ENCODE results near the gene MREG. TPM values are rescaled to one million over a fixed set of nuclear protein-coding genes. Genes with fewer than 3 reads are reported as not detected.

MREG gene
- total RNA-seq, 4 donors from 2014 or later = 37.0 to 71.2 (median 40.5) TPM

DNA sequence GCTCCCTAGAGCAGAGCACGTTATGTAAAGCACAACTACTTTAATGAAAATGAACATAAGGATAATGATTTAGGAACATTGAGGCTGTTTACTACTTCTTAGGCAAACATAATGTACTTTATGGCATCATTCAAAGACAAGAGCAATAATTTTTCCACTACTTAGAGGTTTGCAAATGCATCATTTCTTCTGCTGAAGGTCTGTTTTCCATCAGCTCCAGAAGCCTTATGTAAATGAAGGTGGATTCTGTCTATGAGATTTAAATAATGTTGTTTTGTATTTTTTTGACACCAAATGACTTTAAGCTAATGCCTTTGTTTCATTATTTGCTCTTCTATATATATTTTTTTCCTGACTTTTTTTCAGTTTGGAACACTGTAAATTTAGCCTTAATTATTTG is 28.1 kb downstream of the MREG start:
- no peaks in the 10 kb centered on the region for H3K9me3 ChIP-seq
- H3K4me1 ChIP-seq = peaks cover 0 to 36% (median 6%) of the 10 kb centered on the region in 3 donors
- peaks cover 0 to 28% (median 0%) of the 10 kb centered on the region in 3 donors for H3K36me3 ChIP-seq
- intact Hi-C loops (cut with DNase I) = no loop called here
- 85 to 87% methylated on average over 1 of the region's 1 CpG for WGBS, 2 donors
- no peak for TF ChIP-seq POLR2A (IDR thresholded peaks at IDR 0.05)
- TF ChIP-seq, protein P1, sequence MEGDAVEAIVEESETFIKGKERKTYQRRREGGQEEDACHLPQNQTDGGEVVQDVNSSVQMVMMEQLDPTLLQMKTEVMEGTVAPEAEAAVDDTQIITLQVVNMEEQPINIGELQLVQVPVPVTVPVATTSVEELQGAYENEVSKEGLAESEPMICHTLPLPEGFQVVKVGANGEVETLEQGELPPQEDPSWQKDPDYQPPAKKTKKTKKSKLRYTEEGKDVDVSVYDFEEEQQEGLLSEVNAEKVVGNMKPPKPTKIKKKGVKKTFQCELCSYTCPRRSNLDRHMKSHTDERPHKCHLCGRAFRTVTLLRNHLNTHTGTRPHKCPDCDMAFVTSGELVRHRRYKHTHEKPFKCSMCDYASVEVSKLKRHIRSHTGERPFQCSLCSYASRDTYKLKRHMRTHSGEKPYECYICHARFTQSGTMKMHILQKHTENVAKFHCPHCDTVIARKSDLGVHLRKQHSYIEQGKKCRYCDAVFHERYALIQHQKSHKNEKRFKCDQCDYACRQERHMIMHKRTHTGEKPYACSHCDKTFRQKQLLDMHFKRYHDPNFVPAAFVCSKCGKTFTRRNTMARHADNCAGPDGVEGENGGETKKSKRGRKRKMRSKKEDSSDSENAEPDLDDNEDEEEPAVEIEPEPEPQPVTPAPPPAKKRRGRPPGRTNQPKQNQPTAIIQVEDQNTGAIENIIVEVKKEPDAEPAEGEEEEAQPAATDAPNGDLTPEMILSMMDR (IDR thresholded peaks at IDR 0.05) = no peak
- H3K27ac ChIP-seq = no peak overlapping the region
- DNase-seq = no peak
- no peak overlapping the region for H3K4me3 ChIP-seq
- H3K27me3 ChIP-seq = no peaks in the 10 kb centered on the region

DNA sequence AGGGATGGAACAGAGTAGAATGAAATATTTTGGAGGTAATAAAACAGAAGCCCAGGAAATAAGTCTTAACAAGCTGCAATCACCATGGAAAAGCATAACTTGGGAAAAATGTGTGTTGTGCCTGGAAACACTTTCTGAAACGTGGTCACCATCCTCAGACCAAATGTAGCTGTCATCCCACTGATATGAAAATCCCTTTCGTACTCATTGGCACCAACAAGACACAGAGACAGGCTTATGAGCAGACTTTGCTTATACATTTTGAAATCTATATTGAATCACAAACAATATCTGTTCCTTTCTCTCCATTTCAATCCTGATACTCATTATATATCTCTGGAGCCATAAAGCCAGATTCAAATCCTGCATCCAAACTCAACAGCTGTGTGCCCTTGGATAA is 28.7 kb downstream of the MREG start:
- TF ChIP-seq, protein P1 (IDR thresholded peaks at IDR 0.05) = no peak
- TF ChIP-seq POLR2A (IDR thresholded peaks at IDR 0.05) = no peak
- DNase-seq = no peak
- H3K36me3 ChIP-seq = peaks cover 0 to 24% (median 0%) of the 10 kb centered on the region in 3 donors
- intact Hi-C loops (cut with DNase I) = no loop called here
- peaks cover 0 to 42% (median 6%) of the 10 kb centered on the region in 3 donors for H3K4me1 ChIP-seq
- no peak overlapping the region for H3K4me3 ChIP-seq
- H3K27me3 ChIP-seq = no peaks in the 10 kb centered on the region
- H3K27ac ChIP-seq = no peak overlapping the region
- WGBS, 2 donors = 72 to 92% methylated on average over 2 of the region's 2 CpGs
- no peaks in the 10 kb centered on the region for H3K9me3 ChIP-seq

DNA sequence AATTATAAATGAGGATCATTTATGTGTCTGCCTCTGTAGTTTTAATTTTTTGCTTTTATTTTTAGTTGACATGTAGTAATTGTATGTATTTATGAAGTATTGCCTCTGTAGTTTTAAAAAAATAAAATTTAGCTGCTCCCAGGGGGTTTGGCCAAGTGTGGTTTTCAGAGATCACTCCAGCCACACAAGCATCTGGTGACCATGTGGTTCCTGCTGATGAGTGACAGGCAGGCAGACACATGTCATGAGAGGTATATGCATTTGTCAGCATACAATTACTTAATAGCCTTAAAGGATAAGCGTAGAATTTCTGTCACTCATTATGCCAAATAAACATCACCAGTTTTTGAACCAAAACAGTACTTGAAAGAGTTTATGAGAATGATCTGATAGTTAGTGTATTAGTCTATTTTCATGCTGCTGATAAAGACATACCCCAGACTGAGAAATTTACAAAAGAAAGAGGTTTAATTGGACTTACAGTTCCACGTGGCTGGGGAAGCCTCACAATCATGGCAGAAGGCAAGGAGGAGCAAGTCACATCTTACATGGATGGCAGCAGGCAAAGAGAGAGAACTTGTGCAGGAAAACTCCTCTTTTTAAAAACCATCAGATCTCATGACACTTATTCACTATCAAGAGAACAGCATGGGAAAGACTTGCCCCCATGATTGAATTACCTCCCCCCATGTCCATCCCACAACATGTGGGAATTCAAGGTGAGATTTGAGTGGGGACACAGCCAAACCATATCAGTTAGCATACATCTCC is 29.6 kb downstream of the MREG start:
- Histone ChIP-seq H3K4me1 (peaks cover 0 to 51% (median 6%) of the 10 kb centered on the region in 3 donors), H3K36me3 (peaks cover 0 to 17% (median 0%) of the 10 kb centered on the region in 3 donors), H3K27me3 (no peaks in the 10 kb centered on the region), H3K4me3 (no peak overlapping the region), H3K9me3 (no peaks in the 10 kb centered on the region), H3K27ac (peak overlapping the region in 3 of 4 donors; percentile 61 to 81 (median 78))
- no peak for DNase-seq
- WGBS, 2 donors = 48 to 54% methylated on average over 2 of the region's 2 CpGs
- intact Hi-C loops (cut with DNase I) = no loop called here
- no peak for TF ChIP-seq POLR2A (IDR thresholded peaks at IDR 0.05)
- TF ChIP-seq, protein P1 (IDR thresholded peaks at IDR 0.05) = no peak

DNA sequence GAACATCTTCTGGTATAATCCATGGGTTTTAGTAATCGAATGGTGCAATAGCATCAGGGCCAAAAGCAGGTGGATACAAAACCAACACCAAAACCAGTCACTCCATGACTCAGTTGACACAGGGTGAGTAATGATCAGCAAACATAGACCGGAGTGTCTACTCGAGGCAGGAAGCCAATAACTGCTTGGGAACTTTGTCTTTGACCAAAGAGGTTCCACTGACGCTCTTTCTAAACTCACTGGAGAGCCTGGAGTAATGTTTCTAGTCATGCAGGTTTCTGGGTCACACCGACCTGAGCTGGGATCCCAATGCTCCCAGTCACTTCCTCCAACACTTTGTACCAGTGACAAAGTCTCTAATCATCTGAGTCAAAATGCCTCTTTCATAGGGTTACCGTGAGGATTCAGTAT is 30.9 kb downstream of the MREG start:
- H3K27ac ChIP-seq = peak overlapping the region; percentile 3 to 81 (median 70)
- no peaks in the 10 kb centered on the region for H3K27me3 ChIP-seq
- peaks cover 0 to 8% (median 0%) of the 10 kb centered on the region in 3 donors for H3K36me3 ChIP-seq
- no peak for DNase-seq
- intact Hi-C loops (cut with DNase I) = no loop called here
- H3K9me3 ChIP-seq = no peaks in the 10 kb centered on the region
- WGBS, 2 donors = 36% methylated on average over 6 of the region's 6 CpGs
- TF ChIP-seq, protein P1 (IDR thresholded peaks at IDR 0.05) = no peak
- TF ChIP-seq POLR2A (IDR thresholded peaks at IDR 0.05) = no peak
- no peak overlapping the region for H3K4me3 ChIP-seq
- peaks cover 0 to 55% (median 6%) of the 10 kb centered on the region in 3 donors for H3K4me1 ChIP-seq

DNA sequence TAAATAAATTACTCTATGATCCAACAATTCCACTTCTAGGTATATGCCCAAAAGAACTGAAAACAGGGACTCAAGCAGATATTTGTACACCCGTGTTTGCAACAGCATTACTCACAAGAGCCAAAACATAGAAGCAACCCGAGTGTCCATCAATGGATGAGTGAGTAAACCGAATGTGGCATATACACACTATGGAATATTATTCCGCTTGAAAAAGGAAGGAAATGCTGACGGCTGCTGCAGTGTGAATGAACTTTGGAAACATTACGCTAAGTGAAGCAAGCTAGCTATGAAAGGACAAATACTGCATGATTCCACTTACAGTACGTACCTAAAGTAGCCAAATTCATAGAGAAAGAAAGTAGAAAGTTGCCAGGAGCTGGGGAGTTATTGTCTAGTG is 32.2 kb downstream of the MREG start:
- Histone ChIP-seq H3K27me3 (no peaks in the 10 kb centered on the region), H3K4me1 (peaks cover 0 to 55% (median 6%) of the 10 kb centered on the region in 3 donors), H3K36me3 (no peaks in the 10 kb centered on the region), H3K27ac (peak overlapping the region in 2 of 4 donors; percentile 42 to 58), H3K9me3 (no peaks in the 10 kb centered on the region), H3K4me3 (no peak overlapping the region)
- TF ChIP-seq, protein P1 (IDR thresholded peaks at IDR 0.05) = no peak
- no peak for TF ChIP-seq POLR2A (IDR thresholded peaks at IDR 0.05)
- 79 to 88% methylated on average over 7 of the region's 7 CpGs for WGBS, 2 donors
- intact Hi-C loops (cut with DNase I) = no loop called here
- no peak for DNase-seq
